Uterus (tissue), 2 donors: ENCODE data around the gene NEURL1B.

ENCODE experiments used
- POLR2A ChIP-seq, 2 donors: fragments of 450-650 bp; IDR thresholded peaks; one replicate each; pipeline ENCODE4 v1.6.1; 2016; ENCODE audit warnings: antibody characterized with exemption in 2 of 2, mild to moderate bottlenecking in 1 of 2, moderate library complexity in 1 of 2
- TF ChIP-seq, protein P1 (sequence below), 4 experiments: fragments of 200-600 bp in 2 of 4; fragments of 450-650 bp in 2 of 4; sonication (generic) in 2 of 4; IDR thresholded peaks; one replicate each; pipeline ENCODE4 v1.5.1; 2016 to 2019; ENCODE audit warnings: antibody characterized with exemption in 4 of 4, mild to moderate bottlenecking in 2 of 4, moderate library complexity in 1 of 4

DNA sequence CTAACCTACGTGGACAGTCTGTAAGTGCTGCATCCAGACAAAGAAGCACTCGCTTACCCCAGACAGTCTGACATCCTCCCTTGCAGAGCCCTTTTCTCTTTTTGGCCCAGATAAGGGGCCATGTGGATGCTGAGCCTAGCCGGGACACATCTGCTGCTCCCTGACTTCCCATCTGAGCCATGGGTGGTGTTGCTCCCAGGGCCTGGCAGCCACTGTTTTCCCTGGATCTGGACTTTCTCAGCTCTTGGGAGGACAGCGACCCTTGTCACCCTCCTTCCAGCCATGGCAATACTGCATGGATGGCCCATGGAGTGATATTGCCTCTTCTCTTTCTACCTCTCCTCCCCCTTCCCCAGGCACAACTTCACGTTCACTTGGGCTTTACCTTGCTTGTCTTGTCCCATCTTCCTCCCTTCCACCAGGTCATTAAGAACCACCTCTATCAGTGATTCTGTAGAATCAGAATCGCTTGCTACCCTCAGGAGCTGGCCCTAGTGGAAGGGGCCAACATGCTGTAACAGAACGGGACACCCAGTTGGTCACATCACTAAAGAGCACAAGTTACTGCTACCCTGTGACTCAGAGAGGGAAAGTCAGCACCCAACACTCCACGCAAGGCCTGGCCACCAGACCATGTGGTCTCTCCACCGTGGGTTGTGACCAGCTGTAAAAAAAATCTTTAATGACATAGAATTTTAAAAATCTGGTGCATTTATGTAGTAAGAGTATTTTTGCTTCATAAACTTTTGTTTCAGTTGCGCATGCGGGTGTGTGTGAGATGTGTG, 4.4 kb downstream of the NEURL1B start:
- TF ChIP-seq, protein P1, sequence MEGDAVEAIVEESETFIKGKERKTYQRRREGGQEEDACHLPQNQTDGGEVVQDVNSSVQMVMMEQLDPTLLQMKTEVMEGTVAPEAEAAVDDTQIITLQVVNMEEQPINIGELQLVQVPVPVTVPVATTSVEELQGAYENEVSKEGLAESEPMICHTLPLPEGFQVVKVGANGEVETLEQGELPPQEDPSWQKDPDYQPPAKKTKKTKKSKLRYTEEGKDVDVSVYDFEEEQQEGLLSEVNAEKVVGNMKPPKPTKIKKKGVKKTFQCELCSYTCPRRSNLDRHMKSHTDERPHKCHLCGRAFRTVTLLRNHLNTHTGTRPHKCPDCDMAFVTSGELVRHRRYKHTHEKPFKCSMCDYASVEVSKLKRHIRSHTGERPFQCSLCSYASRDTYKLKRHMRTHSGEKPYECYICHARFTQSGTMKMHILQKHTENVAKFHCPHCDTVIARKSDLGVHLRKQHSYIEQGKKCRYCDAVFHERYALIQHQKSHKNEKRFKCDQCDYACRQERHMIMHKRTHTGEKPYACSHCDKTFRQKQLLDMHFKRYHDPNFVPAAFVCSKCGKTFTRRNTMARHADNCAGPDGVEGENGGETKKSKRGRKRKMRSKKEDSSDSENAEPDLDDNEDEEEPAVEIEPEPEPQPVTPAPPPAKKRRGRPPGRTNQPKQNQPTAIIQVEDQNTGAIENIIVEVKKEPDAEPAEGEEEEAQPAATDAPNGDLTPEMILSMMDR (IDR thresholded peaks at IDR 0.05): no peak
- TF ChIP-seq POLR2A (IDR thresholded peaks at IDR 0.05): no peak
